Right renal pelvis (tissue), 4 donors: Measurements from ENCODE around the gene CSRP2. TPM values are rescaled to one million over a fixed set of nuclear protein-coding genes. Genes with fewer than 3 reads are reported as not detected.

ENCODE experiments used
- DNase-seq, 4 donors: peaks; one replicate each; pipeline ENCODE4 v3.0.0-alpha.2; 2013; ENCODE audit warnings: low read depth in 4 of 4, low spot score in 3 of 4, missing footprints in 1 of 4
- polyA plus RNA-seq, 4 donors: library from polyadenylated mRNA; unstranded; fragments of 120-200 nt; gene quantifications; one replicate each; pipeline ENCODE4 v1.2.1, GENCODE V29; 2013; ENCODE audit not compliant: insufficient read length in 4 of 4

CSRP2 gene
- 100 to 1,000 TPM in 1 of 4 donors, 10 to 100 TPM in 3; 85.1 to 102 (median 86.6) TPM for polyA plus RNA-seq

- peak; percentile 83 to 88 (median 86) for DNase-seq
Observed at GRCh38 chr12:76878899-76879709, at the start of gene CSRP2. Gene CSRP2 (minus strand): TSS chr12:76879019. CDS start chr12:76866260, 12,759 bp downstream.

GRCh38 chr12:76927170-76927784 lies 48.5 kb upstream of the CSRP2 start:
- no peak for DNase-seq

- DNase-seq: no peak
Observed at GRCh38 chr12:76925135-76925534, 46.3 kb upstream of the CSRP2 start.

GRCh38 chr12:76922866-76923265 lies 44.0 kb upstream of the CSRP2 start:
- no peak for DNase-seq

- DNase-seq: no peak
Observed at GRCh38 chr12:76921891-76922664, 43.3 kb upstream of the CSRP2 start.

GRCh38 chr12:76921100-76921471 lies 42.3 kb upstream of the CSRP2 start:
- DNase-seq: no peak

GRCh38 chr12:76920172-76921099 lies 41.6 kb upstream of the CSRP2 start:
- DNase-seq: no peak

- no peak for DNase-seq
Observed at GRCh38 chr12:76919383-76920171, 40.8 kb upstream of the CSRP2 start.

- no peak for DNase-seq
Observed at GRCh38 chr12:76916170-76916540, 37.3 kb upstream of the CSRP2 start.

GRCh38 chr12:76915361-76916169 lies 36.7 kb upstream of the CSRP2 start:
- DNase-seq: no peak

GRCh38 chr12:76914102-76914859 lies 35.5 kb upstream of the CSRP2 start:
- DNase-seq: no peak

- no peak for DNase-seq
Observed at GRCh38 chr12:76909290-76909689, 30.5 kb upstream of the CSRP2 start.

GRCh38 chr12:76908303-76909017 lies 29.6 kb upstream of the CSRP2 start:
- DNase-seq: no peak

- DNase-seq: no peak
Observed at GRCh38 chr12:76901628-76902380, 23.0 kb upstream of the CSRP2 start.

- DNase-seq: no peak
Observed at GRCh38 chr12:76899522-76899921, 20.7 kb upstream of the CSRP2 start.

GRCh38 chr12:76898442-76898841 lies 19.6 kb upstream of the CSRP2 start:
- peak in 1 of 4 donors; percentile 43 for DNase-seq

- DNase-seq: no peak
Observed at GRCh38 chr12:76896274-76896673, 17.5 kb upstream of the CSRP2 start.
